Neural cell (in vitro differentiated cells): ENCODE measurements around the gene IL7R. TPM values are rescaled to one million over a fixed set of nuclear protein-coding genes. Genes with fewer than 3 reads are reported as not detected.

Experiments used
- H2AFZ ChIP-seq: fragments of 200-600, 300-800 bp; sonication (generic), shearing (Covaris generic); 2 replicates; pipeline ENCODE4 v1.6.0; 2014; ENCODE audit warnings: low read depth, mild to moderate bottlenecking, antibody characterized with exemption, low read length, moderate library complexity
- H3F3A ChIP-seq: fragments of 200-600 bp; shearing (Covaris generic); 2 replicates; pipeline ENCODE4 v1.6.1; 2016; ENCODE audit warnings: mild to moderate bottlenecking, moderate library complexity, mixed read lengths, antibody characterized with exemption, low read length; ENCODE audit not compliant: insufficient read depth, poor library complexity, severe bottlenecking
- H3K27ac ChIP-seq: fragments of 200-600, 300-800 bp; sonication (generic), shearing (Covaris generic); 2 replicates; pipeline ENCODE4 v1.5.1; 2014; ENCODE audit warnings: mild to moderate bottlenecking, low read length, moderate library complexity
- H3K27me3 ChIP-seq: fragments of 300-800, 200-600 bp; sonication (generic), shearing (Covaris generic); 2 replicates; pipeline ENCODE4 v1.6.0; 2014; ENCODE audit warnings: mild to moderate bottlenecking, low read depth, low read length, moderate library complexity; ENCODE audit not compliant: insufficient read depth
- H3K36me3 ChIP-seq: fragments of 300-800, 200-600 bp; sonication (generic), shearing (Covaris generic); 2 replicates; pipeline ENCODE4 v1.5.1; 2014; ENCODE audit warnings: mild to moderate bottlenecking, antibody characterized with exemption, low read length, moderate library complexity; ENCODE audit not compliant: insufficient read depth
- H3K4me2 ChIP-seq: fragments of 300-800, 200-600 bp; sonication (generic), shearing (Covaris generic); 2 replicates; pipeline ENCODE4 v1.6.0; 2014; ENCODE audit warnings: mild to moderate bottlenecking, low read length
- H3K4me3 ChIP-seq: fragments of 300-800, 200-600 bp; sonication (generic), shearing (Covaris generic); 2 replicates; pipeline ENCODE4 v1.5.1; 2014; ENCODE audit warnings: mild to moderate bottlenecking, low read length, moderate library complexity
- H3K79me2 ChIP-seq: fragments of 200-600 bp; shearing (Covaris generic); replicated peaks from 2 replicates; pipeline ENCODE4 v1.6.0; 2014; ENCODE audit warnings: mild to moderate bottlenecking, low read length, moderate library complexity; ENCODE audit not compliant: insufficient read depth
- H3K9ac ChIP-seq: fragments of 300-800, 200-600 bp; sonication (generic), shearing (Covaris generic); 2 replicates; pipeline ENCODE4 v1.6.1; 2016; ENCODE audit warnings: mild to moderate bottlenecking, low read length, mixed read lengths
- H3K9me2 ChIP-seq: fragments of 200-600 bp; shearing (Covaris generic); 2 replicates; pipeline ENCODE4 v1.6.1; 2016; ENCODE audit warnings: mild to moderate bottlenecking, low read length, mixed read lengths; ENCODE audit not compliant: insufficient read depth
- H3K9me3 ChIP-seq: fragments of 200-600, 300-800 bp; sonication (generic), shearing (Covaris generic); 2 replicates; pipeline ENCODE4 v1.6.1; 2016; ENCODE audit warnings: mild to moderate bottlenecking, mixed run types, low read length, moderate library complexity, mixed read lengths
- H4K20me1 ChIP-seq: fragments of 200-600 bp; shearing (Covaris generic); 2 replicates; pipeline ENCODE4 v1.6.1; 2016; ENCODE audit warnings: mild to moderate bottlenecking, mixed run types; ENCODE audit not compliant: insufficient read depth
- CTCF ChIP-seq: fragments of 450-650 bp; IDR thresholded peaks from 2 replicates; pipeline ENCODE4 v1.5.1; 2014; ENCODE audit warnings: antibody characterized with exemption, mild to moderate bottlenecking, moderate library complexity; ENCODE audit not compliant: poor library complexity, severe bottlenecking
- EP300 ChIP-seq: fragments of 450-650 bp; conservative IDR thresholded peaks from 2 replicates; pipeline ENCODE4 v1.6.1; 2014; ENCODE audit warnings: antibody characterized with exemption, mild to moderate bottlenecking, moderate library complexity; ENCODE audit not compliant: poor library complexity, severe bottlenecking
- EZH2 ChIP-seq: fragments of 200-600, 300-800 bp; shearing (Covaris generic), sonication (generic); IDR thresholded peaks from 2 replicates; pipeline ENCODE4 v1.6.1; 2014; ENCODE audit warnings: antibody characterized with exemption, low read length, borderline replicate concordance, mild to moderate bottlenecking; ENCODE audit not compliant: insufficient read depth, poor library complexity, severe bottlenecking
- MXI1 ChIP-seq: fragments of 450-650 bp; conservative IDR thresholded peaks from 2 replicates; pipeline ENCODE4 v1.6.1; 2014; ENCODE audit warnings: antibody characterized with exemption, mild to moderate bottlenecking; ENCODE audit not compliant: poor library complexity, severe bottlenecking
- POLR2AphosphoS5 ChIP-seq: IDR thresholded peaks from 2 replicates; pipeline ENCODE4 v1.6.1; 2012
- RAD21 ChIP-seq: fragments of 450-650 bp; conservative IDR thresholded peaks from 2 replicates; pipeline ENCODE4 v1.6.1; 2014; ENCODE audit warnings: antibody characterized with exemption, mild to moderate bottlenecking, moderate library complexity
- REST ChIP-seq: IDR thresholded peaks from 2 replicates; pipeline ENCODE4 v1.6.1; 2012; ENCODE audit warnings: borderline replicate concordance
- SMC3 ChIP-seq: fragments of 450-650 bp; conservative IDR thresholded peaks from 2 replicates; pipeline ENCODE4 v1.6.1; 2014; ENCODE audit warnings: antibody characterized with exemption, mild to moderate bottlenecking, moderate library complexity; ENCODE audit not compliant: poor library complexity
- TAF1 ChIP-seq: IDR thresholded peaks from 2 replicates; pipeline ENCODE4 v1.6.1; 2012; ENCODE audit warnings: low read depth
- polyA minus RNA-seq: library from RNA; depleted of rRNA, polyadenylated mRNA; stranded (reverse); fragments of >200 nt; gene quantifications from 2 replicates; pipeline ENCODE4 v1.2.3, GENCODE V29; 2014
- polyA plus RNA-seq: library from polyadenylated mRNA; depleted of rRNA; stranded (reverse); fragments of >200 nt; gene quantifications from 2 replicates; pipeline ENCODE4 v1.2.3, GENCODE V29; 2014

The IL7R gene
- 0.10 TPM in 1 of 2 replicates, not detected in the other for polyA plus RNA-seq
- not detected in 2 replicates for polyA minus RNA-seq

- Histone ChIP-seq H3K9me2 (no peaks in the 10 kb centered on the region), H3K9ac (no peak within 1 kb of the TSS), H3K27ac (no peak within 1 kb of the TSS), H3F3A (no peaks in the 10 kb centered on the region), H3K79me2 (no peaks in the 10 kb centered on the region), H3K4me3 (no peak within 1 kb of the TSS), H4K20me1 (no peaks in the 10 kb centered on the region), H3K27me3 (no peaks in the 10 kb centered on the region), H2AFZ (no peak within 1 kb of the TSS), H3K4me2 (no peak within 1 kb of the TSS), H3K36me3 (no peaks in the 10 kb centered on the region), H3K9me3 (no peaks in the 10 kb centered on the region)
- TF ChIP-seq CTCF (no peak), EP300 (no peak), TAF1 (no peak), SMC3 (no peak), EZH2 (no peak), POLR2AphosphoS5 (no peak), REST (no peak), RAD21 (no peak), MXI1 (no peak)
Measured at GRCh38 chr5:35856765-35857351, at the start of gene IL7R. Gene IL7R, plus strand, starts transcription at chr5:35856891. Its CDS starts 87 bp downstream, at chr5:35856978.

- H3F3A ChIP-seq = no peaks in the 10 kb centered on the region
- H3K79me2 ChIP-seq = no peaks in the 10 kb centered on the region
- no peaks in the 10 kb centered on the region for H3K27me3 ChIP-seq
- no peak overlapping the region for H3K4me3 ChIP-seq
- H4K20me1 ChIP-seq = no peaks in the 10 kb centered on the region
- H3K36me3 ChIP-seq = no peaks in the 10 kb centered on the region
- no peak overlapping the region for H3K9ac ChIP-seq
- no peak overlapping the region for H3K4me2 ChIP-seq
- H3K27ac ChIP-seq = no peak overlapping the region
- H3K9me2 ChIP-seq = no peaks in the 10 kb centered on the region
- no peak overlapping the region for H2AFZ ChIP-seq
- TF ChIP-seq EZH2 = no peak
- H3K9me3 ChIP-seq = no peaks in the 10 kb centered on the region
Measured at GRCh38 chr5:35810601-35811000, 46.1 kb upstream of the IL7R start.
